ENCODE measurements around the gene ATG13.

Gene ATG13

GRCh38 chr11:46677169-46677568 lies 59.8 kb downstream of the ATG13 start:
- no peak for DNase-seq

- no peak for DNase-seq
Measured at GRCh38 chr11:46677991-46678740, 60.8 kb downstream of the ATG13 start.

DNA sequence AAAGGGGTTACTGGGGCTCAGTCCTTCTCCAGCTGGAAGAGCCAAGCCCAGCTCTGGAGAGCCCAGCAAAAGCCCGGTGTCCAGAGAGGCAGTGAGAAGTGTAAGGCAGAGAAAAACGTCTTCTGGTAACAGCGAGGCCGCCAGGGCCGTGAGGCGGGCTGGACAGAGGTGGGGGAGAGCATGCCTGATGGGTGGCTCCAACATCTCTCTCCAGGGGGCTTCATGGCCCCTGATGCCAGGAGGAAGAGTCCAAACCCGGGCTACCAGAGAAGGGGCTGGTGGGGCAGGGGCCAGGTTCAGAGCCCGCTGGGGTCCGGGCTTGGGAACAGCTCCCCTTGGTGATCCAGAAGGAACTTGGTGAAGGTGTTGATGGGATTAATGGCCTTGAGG lies 61.4 kb downstream of the ATG13 start:
- DNase-seq, result no peak

- no peak for DNase-seq
Measured at GRCh38 chr11:46679241-46680163, 62.1 kb downstream of the ATG13 start.

DNA sequence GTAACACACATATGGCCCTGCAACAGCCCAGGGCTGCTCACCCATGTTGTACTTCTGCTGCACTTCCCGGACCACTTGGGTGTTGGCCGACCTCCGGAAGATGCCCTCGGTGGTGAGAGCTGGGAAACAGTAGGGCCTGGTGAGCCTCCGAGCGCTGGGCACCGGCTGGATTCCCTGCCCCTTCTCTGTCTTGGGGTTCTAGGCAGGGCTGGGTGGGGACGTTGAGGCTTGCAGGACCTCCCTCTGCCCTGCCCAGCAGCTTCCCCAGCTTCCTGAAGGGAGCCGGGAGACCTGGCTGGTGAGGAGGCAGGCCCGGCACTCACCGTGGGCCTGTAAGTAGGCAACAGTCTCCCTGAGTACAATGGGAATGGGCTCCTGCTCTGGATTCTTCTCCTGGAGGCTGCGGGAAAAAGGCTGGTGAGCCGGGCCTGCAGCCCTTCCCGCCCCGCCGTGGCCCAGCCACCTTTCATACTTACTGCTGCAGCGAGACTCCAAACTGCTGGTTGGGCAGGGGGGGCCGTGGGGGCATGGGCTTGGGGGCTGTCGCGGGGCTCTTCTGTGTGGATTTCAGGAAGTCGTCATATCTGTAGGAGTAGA lies 62.9 kb downstream of the ATG13 start:
- DNase-seq, result no peak

DNA sequence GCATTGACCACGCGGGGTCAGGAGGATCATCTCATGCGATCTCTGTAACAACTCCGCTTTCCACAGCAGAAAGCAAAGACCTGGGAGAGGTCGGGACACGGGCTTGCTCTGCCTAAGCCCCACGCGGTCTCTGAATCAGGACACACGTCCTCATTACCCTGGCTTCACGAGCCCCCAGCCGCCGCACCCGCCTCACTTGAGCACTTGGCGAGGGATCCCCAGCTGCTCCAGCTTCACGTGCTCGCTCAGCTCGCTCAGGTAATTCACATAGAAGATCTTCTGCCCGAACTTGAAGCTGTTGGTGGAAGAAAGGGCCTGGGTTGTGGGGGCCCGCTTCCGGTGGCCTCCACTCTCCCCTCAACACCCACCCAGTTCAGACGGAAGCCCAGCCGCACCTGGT lies 63.5 kb downstream of the ATG13 start:
- no peak for DNase-seq

DNA sequence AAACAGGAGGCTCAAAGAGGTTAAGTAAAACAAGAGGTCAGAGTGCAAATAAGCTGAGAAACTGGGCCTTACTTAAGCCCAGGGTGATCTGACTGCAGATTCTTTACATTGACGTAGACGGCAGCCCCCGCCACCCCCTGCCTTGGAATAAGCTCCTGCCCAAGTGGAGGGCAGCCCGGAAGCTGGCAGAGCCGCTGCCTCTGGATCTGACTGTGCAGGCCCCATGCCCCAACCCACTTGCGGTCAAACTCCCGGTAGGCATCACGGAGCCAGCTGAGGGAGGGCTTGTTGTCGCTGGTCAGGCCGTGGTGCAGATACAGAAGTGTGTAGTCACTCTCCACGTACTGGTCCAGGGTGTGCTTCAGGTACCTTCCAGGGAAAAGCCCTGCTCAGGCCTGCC lies 64.5 kb downstream of the ATG13 start:
- DNase-seq, result no peak

GRCh38 chr11:46682773-46683752 lies 65.7 kb downstream of the ATG13 start:
- no peak for DNase-seq

- DNase-seq, result no peak
Measured at GRCh38 chr11:46684367-46684766, 67.0 kb downstream of the ATG13 start.

GRCh38 chr11:46686886-46687795 lies 69.8 kb downstream of the ATG13 start:
- DNase-seq, result no peak

DNA sequence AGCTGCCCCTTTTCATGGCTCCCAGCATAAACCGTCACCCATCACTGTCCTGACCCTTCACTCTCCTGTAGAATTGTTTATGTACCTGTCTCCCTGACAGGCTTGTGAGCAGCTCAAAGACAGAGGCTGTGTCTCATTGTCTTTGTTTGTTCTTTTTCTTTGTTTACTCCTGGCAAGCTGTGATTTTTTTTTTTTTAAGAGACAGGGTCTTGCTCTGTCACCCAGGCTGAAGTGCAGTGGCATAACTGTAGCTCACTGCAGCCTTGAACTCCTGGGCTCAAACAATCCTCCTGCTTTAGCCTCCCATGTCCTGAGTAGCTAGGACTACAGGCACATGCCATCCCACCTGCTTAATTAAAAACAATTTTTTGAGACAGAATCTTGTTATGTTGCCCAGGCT lies 73.3 kb downstream of the ATG13 start:
- DNase-seq, result no peak

GRCh38 chr11:46692450-46692849 lies 75.1 kb downstream of the ATG13 start:
- DNase-seq, result no peak

DNA sequence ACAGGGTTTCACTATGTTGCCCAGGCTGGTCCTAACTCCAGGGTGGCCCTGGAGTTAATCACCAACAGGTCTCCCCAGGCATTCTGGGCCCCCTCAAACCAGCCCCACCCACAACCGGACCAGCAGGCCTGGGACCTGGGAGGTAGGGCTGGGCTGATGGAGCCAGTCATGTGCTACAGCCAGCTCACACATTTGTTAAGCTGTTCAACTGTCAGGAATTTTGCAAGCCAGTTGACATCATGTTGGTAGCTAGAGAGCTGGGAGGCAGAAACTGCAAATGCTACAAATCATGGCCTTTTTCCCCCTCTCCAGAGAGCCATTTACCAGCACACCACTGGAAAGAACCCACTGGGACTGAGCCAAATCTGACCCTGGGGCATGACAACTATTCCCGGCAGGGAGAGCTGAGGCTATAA lies 76.3 kb downstream of the ATG13 start:
- no peak for DNase-seq

- no peak for DNase-seq
Measured at GRCh38 chr11:46694072-46694471, 76.7 kb downstream of the ATG13 start.

- no peak for DNase-seq
Measured at GRCh38 chr11:46694607-46695006, 77.3 kb downstream of the ATG13 start.

- DNase-seq, result no peak
Measured at GRCh38 chr11:46695345-46696211, 78.2 kb downstream of the ATG13 start.

DNA sequence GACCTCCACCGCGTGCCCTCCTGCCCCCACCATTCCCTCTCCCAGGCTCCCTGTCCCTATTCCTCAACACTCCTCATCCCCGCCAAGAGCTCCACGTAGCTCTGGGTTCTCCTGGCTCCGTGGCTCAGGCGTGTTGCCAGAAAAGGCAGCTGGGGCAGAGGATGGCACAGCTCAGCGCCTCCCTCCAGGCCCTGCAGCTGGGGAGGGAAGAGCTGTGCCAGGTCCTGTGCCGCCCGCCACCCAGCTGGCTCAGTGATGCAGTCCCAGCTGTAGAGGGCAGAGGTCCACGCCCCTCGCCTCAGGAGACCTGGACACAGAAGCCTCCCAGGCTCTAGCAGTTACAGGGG lies 78.8 kb downstream of the ATG13 start:
- no peak for DNase-seq

- DNase-seq, result no peak
Measured at GRCh38 chr11:46697303-46697702, 80.0 kb downstream of the ATG13 start.

- DNase-seq, result no peak
Measured at GRCh38 chr11:46697723-46698122, 80.4 kb downstream of the ATG13 start.

- DNase-seq, result no peak
Measured at GRCh38 chr11:46698597-46698996, 81.2 kb downstream of the ATG13 start.

Measured in stimulated activated CD4-positive, alpha-beta T cell treated with anti-CD3 and anti-CD28 coated beads, Interleukin-2, amount 100 ng/mL, for 48 hours (primary cell).